Activated T-cell treated with anti-CD3 and anti-CD28 coated beads for 4 hours (primary cell): Measurements from ENCODE around the gene LCP2.

Experiments
- DNase-seq: peaks from one replicate; pipeline ENCODE4 v3.0.0-alpha.2; 2020

The LCP2 gene

DNA sequence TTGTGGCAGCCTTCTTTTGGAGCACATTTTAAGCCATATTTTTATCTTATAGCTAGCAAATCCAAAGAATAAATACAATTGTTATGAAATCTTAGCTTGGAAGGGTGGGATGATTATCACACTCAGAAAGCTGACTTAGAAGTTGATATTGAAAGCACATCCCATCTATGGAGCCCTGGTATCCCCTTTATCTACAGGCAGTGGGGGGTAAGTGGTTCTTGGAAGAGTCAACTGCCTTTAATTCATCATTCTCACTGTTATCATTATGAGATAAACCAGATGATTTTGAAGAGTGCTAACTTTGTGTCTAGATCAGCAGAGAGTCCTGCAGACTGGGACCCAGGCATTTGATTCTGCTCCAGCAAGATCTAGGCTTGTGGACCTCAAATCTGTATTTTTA lies 3.0 kb downstream of the LCP2 start:
- DNase-seq = no peak

DNA sequence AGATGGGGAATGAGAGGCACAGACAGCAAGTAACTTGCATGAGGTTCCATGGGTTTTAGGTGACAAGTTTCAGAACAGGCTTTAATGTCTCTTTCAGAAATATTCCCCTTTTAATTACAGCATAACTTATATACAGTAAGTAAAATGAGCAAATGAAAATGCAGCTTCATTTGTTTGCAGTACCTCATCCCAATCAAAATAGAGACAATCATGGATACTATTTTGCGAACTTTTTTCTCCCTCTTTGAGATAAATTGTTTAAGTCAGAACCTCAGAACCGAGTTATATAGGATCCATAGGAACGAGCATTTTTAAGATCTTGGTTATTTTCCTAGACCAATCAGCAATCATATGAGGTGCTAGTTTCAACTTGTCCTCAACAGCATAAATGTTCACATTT lies 3.5 kb downstream of the LCP2 start:
- no peak for DNase-seq

DNA sequence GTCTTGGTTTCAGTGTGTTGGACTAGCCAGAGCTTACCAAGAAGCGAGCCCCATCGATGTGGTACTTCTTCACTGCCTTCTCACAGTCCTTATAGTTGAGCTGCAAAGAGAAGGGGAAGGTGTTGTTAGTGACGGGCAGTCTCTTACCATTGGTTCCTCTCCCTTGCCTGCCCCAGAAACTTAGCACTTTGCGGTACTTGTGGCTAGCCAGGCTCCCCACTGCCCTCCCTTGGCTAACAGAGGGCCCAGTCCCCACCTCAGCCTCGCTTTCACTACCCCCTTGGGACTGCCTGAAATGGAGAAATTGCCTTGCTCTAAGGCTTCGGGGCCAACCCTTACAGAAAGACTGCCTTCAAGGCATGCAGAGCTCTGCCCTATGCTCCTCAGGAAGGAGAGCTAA lies 4.3 kb downstream of the LCP2 start:
- DNase-seq = no peak

DNA sequence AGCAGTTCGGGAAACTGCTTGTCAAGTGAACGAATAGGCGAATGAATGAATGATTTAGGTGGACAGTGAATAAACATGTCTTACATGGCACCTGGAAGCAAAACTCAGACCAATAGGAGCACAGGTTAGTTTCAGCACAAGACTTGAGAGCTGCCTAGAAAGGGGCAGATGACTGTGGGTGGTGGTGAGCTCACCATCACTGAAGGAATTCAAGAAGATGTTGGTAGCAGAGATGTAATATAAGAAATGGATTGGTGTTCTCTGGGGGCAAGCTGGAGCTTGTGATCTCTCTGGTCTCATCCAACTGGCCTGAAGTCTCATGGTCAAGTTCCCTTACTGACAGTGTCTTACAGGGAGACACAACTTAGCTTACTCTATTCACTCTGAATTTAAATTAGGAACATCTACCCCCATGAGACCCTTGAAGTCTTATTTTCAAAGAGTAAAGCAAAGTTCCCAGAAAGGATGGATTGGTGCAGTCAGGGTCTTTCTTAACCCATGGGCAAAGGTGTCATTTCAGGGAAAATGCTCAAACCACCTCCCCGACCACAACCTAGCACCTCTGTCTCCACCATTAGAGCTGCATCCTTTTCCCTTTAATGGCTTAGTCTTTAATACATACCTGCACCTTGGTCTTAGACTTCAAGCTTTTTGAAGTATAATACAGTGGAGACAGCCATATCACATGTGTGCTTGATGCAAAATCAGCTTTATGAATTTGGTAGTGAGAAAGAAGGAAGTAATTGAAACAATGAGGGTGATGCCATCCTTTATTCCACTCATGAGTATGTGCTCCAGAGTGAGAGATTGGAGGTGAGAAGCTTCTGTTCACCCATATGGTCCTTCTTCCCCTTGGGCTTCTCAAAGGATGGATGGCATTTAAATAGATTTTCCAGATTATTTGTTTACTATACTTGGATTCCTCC lies 5.1 kb downstream of the LCP2 start:
- no peak for DNase-seq

DNA sequence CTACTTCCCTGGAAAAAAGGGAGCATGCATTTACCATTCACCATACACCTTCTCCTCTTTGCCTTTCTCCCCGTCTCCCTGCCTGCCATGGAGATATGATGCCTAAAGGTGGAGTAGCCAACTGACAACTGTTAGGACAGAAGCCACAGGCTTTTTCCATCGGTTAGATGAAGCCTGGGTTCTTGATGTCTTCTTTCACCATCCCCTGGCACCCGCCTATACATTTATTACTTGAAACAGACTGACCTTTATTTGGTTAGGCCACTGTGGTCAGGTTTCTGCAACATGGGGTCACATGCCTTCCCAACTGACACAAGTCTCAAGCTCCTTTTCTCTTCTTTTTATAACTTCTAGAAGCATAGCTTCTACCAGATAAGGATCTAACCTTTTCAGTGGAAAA lies 7.1 kb downstream of the LCP2 start:
- no peak for DNase-seq

DNA sequence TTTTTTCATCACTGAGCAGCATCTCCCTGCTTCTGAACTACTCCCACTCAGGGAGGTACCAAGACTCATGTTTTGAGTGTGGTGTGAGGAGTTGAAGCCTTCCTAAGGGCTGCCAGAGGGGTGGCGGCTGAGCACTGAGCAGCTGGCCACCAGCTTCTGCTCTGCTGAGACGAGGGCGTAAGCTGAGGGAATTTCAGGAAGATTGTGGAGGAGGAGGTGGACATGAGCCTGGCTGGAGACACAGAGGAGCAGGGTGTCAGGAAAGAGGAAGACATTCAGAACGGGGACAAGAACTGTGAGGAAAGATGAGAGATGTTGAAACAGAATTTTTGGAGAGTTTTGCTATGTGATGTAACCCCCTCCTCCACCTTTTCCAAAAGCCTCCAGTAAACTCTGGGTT lies 7.8 kb downstream of the LCP2 start:
- DNase-seq = no peak

DNA sequence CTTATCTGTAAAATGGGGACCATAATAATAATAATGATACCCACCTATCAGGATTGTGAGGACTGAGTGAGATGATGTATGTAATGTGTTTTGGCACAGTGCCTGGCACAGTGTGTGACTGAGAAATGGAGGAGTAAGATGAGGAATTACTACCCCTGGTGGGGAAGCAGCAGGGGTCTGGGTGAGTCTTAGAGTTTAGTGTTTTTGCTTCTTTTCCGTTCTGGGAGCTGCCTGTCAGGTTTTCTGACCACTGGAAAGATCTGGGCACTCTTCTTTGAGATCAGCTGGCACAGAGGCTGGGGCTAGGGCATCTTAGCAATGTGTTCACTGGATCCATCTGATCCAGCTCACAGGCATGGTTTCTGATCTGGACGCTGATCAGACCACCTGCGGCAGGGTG lies 8.5 kb downstream of the LCP2 start:
- DNase-seq = no peak

DNA sequence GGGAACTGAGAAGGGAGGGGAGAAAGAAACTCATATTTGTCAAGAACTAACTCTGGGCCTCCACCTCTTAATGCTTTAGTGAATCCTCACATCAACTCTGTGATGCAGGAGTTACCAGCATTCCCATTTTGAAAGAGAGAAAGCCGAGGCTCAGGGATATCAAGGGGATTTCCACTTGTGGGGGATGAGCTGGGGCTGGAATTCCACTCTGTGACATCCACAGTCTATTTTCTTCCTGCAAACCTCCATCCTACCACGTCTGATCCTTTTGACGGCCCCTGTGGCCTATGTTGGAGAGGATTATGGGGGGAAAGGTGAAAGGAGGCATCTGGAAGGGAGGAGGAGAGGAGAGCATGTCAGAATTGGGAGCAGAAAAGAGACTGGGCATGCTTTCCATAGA lies 9.0 kb downstream of the LCP2 start:
- DNase-seq = no peak

DNA sequence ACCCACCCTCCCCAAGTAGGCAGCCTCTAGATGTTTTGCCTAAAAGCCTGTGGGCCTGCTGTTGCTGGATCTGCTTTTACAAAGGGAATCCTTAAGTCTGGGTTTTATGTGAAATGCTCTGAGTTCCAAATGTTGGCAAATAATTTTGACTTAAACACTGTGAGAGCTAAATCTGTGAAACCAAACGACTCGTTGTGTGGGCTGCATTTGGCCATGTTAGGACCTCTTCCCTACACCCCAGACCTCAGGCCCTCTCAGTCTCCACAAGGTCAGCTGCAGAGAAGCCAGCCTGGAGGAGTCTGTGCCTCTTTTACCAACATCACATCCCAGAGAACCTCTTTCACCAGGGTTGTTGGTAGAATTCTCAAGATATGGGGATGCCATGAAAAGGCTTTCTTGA lies 9.4 kb downstream of the LCP2 start:
- no peak for DNase-seq

DNA sequence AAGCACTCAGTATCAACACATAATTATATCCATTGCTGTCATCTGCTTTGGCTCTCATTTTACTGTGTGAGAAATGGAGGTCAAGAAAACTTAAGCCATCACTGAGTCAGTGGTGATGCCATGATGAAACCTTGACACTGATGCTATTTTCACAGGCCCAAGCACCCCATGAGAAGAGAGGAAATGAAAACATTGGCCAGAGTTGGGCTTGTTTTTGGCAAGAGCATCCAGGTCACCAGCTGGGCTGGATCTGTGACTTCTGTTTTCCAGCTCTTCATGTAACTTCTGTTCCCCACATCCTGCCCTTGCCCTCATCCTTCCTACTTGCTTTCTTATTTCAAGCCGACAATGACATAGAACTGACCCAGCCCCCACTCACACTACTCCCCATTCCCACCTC lies 10.0 kb downstream of the LCP2 start:
- no peak for DNase-seq

DNA sequence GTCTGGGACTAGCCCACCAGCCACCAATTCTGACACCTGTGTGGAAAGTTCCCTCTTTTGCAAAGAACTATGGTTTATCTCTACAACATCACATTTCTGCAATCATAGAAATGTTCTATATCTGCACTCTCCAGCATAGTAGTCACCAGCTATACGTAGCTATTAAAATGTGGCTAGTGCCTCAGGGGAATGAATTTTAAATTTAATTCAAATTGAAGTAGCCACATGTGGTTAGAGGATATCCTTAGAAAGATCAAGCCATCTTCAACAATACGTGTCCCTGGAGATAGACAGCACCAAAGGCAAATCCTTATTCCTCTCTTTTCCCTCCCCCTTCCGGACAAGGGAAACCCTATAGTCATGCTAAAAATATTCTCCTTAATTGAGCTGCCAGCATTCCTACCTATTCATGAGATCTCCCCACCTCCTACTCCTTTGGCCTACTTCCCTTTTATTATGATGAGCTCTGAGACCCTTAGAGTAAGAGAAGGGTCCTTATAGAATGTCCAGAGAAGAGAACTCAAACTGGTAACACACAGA lies 11.1 kb downstream of the LCP2 start:
- no peak for DNase-seq

DNA sequence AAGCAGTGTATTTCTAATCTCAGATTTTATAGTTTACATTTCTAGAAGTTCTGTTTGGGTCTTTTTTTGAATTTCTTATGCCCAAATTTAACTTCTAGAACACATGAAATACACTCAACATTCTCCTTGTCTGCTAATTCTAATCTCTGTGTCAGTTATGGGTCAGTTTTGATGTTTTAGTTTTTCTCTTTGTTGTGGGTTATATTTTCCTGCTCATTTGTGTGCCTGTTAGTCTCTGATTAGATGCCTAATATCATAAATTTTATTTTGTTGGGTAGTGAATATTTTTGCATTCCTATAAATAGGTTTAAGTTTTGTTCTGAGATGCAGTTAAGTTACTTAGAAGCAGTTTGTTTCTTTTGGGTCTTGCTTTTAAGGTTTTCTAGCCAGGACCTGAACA lies 12.4 kb downstream of the LCP2 start:
- DNase-seq = no peak

DNA sequence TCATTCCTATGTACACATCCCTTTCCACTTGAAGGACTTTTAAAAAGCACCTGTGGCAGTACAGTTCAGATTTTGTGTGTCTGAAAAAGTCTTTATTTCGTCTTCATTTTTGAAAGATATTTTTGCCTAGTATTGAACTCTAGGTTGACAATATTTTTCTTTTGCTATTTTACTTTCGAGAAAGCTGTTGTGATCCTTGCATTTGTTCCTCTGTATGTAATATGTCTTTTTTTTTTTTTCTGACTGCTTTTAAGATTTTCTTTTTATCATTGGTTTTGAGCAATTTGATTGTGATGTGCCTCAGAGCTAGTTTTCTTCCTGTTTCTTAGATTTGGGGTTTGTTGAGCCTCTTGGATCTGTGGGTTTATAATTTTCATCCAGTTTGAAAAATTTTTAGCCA lies 13.3 kb downstream of the LCP2 start:
- DNase-seq = no peak

DNA sequence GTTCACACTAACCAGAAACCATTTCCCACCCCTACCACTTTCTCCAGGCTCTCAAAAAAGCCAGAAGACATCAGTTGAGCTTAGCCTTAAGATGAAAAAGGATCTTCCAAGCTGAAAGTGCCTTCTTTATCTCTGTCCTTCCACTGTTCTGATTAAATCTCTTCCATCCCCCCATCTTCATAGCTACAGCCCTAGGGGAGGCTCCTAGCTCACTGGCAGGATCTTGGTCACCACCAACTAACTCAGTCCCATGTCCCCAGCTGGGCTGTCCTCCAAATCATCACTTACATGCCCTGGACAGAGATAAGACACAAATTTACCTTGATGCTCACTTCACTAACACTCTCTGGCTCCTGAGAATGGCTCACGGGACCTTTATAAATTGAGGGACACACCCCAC lies 14.3 kb downstream of the LCP2 start:
- no peak for DNase-seq

DNA sequence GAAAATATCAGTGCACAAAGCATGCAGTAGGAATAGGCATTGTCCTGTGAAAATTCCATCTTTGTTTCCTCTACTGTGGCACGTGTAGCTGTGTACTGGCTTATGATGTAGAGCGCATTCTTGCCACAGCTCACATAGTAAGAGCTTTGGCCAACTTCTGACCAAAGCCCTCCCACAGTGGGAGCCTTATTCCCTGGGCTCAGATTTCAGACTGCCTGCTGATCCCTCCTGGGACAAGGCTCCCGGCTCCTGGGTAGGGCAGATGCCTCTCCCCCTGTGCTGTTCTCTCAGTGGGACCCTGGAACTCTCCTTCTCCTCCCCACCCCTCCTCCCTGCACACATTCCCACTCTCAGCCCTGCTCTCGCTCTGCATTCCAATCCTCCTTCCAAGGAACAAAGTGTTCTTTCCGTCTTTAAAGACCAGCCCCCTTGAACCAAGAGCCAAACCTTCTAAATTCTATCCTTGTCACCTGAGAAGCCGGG lies 17.5 kb downstream of the LCP2 start:
- no peak for DNase-seq

DNA sequence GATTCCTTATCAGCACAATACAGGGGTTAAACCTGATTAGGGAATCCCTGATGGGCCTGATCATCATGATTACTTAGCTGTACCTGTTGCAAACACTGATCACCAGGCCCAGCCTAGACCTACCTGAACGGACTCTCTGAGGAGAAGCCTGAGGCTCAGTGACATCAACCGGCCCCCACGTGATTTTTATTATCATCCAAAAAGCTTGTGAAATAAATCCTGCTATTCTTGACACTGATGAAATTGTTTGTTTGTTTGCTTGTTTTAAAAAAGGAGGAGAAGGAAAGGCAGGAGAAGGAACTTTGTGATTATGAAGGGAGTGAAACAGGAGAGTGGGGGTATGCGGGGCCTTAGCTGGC lies 18.1 kb downstream of the LCP2 start:
- DNase-seq = no peak

DNA sequence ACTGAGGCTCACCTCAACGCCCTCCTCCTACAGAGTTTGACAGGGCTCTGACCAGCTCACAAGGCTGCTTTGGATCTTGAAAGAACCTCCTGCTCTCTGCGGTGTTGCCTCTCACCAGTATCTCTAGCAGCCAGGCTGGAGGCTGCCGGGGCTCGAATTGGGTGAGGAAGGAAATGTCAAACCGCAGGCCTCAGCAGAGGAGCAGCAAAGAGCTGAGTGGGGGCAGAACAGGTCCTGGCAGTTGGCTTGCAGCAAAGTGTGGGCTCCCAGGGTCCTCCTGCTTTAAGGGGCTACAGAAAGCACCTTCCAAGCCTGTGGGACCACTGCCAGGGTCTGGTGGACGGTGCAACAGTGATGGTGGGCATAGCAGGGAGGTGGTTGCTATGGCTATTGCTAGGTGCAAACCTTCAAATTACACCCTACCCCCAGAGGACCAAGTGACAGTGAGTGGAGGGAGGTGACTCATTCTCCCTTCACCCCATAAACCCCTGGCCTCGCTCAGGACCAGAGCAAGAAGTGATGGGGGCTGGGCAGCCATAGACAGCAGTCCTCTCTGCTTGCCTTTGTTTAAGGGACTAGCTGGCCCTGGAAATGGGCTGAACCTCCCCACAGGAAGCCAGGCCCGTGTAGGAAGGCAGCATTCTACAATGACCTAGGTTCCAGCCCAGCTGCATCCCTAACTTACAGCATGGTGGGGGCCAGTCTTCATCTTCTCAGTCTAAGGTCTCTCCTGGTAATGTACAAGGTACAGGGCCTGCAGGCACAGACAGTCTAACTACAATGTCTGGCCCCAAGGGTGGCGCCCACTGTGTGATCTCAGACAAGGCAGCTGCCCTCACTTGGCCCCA lies 18.7 kb downstream of the LCP2 start:
- DNase-seq = peak; percentile 73

DNA sequence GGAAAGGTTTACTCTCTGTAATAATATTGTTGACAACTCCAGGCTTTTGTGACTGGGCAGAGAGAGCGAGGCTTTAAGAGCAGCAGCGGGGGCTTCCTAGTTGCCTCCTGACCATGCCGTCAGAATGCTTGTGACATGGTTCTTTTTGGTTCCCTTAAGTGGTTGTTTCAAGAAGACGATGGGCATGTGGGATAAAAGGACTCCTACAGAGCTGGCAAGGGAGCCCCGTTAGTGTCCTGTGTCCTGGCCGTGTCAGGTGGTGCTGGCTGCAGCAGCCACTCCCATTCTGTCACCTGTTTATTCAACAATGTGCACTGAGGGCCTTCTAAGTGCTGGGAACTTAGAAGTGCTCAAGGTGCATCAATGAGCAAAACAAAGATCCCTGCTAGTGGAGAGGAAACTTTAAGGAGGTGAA lies 19.7 kb downstream of the LCP2 start:
- DNase-seq = no peak

DNA sequence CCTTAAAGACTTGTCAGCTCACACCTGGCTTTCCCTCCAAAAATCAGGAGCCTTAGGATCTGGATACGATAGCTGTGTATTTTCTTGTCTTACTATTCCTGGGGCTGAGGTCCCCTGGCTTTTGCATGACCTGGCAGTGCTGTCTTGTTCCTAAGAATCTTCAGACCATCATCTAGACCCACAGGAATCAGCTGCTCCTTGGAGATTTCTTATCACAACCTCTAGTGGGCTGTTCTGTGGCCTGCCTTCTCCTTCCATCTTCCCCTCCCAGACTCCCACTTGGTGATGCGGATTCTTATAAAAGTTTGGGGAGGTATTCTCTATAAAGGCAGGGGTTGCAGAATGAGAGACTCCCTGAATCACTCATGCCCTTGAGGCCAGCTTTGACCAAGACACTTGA lies 21.4 kb downstream of the LCP2 start:
- DNase-seq = no peak

DNA sequence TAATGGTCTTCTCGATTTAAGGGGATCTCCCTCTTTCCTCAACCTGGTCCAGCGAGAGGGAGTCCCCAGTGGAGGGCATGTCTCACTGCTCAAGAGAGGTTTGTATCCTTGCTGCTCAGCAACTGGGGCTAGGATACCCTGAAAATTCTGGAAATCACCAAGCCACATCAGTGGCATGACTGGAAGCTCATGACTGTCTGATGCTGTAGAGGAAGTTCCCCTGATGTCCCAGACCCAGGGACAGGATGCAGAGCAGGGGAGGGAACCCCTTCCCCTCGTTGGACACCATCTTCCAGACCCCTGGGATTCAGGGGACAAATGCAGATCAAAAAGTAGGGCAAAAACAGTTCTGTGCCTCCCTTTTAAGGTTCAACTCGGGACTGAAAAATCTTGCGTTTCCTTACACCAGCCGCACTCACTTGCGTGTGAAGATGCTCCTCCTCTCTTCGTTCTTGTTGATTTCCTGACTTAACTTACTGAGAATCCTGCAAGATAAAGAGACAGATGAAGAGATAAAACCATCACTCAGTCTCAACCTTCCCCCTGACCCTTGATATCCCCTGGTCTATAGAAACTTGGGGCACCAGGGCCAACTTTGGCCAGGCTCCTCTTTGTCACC lies 22.1 kb downstream of the LCP2 start:
- DNase-seq = no peak

DNA sequence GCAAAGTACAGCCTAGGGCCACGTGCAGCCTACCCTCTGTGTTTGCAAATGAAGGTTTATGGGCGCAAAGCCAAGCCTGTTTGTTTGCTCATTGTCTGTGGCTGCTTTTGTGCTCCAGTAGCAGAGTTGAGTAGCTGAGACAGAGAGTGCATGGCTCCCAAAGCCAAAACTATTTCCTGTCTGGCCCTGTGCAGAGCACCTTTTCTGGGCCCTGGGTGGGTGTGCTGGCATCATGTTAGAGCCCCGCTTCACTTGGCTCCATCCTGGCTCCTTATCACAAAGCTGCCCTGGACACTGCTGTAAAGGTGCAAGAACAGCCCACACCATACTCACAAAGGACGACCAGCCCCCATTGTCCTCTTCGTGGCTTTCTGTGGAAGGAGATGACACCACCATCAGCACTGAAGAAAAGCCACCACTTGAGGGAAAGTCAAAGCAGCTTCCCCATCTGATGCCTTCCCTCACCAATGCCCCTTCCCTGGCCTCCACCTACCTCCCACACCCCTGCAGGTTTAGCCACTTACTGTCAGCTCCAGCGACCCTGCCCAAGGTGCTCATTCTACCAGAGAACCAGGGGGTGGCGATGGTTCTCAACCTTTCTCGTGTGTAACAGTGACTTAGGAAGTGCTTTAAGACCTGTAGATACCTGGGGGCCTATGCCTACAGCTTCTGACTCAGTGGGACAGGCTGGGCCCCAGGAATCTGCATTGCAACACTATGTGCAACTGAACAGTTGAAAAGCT lies 23.4 kb downstream of the LCP2 start:
- no peak for DNase-seq

DNA sequence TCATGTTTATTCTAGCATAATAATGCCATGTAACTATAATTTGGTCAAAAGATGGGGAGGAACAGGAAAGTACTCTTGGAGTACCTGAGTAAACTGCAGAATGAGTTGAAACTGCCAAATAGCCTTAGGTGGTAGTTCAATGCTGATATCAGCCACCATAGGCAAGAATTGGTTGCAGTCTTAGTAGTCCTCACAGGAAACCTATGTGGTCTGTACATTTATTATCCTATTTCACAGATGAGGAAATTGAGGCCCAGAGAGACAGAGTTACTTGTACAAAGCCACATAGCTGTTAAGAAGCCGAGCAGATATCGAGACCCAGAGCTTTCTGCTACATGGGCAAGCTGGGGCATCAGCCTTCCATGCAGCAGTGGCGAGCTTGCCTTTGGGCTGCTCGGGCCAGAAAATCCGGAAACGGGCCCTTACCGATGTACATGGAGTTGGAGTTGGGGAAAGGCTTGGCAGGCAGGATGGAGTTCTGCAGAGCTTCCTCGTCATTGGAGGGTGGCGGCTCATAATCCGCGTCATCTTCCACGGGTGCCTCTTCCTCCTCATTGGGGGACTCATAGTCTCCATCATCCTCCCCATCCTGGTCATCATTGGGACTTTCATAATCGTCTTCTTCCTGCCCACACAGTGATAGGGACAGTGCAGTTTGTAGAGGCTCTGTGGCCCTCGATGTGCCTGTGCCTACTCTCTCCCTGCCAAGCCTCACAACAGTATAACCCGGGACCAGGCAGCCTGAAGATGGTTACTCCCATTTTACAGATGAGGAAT lies 27.1 kb downstream of the LCP2 start:
- DNase-seq = no peak
